Tibial artery (tissue), 4 donors: ENCODE data around the gene GLT1D1.

ENCODE experiments used
- DNase-seq, 2 donors: peaks; one replicate each; pipeline ENCODE4 v3.0.0-alpha.2; 2019
- H3K27ac ChIP-seq, 2 donors: fragments of 200-600 bp; sonication (generic) in 1 of 2; 1 replicate in 1 of 2; 2 replicates in 1 of 2; pipeline ENCODE4 v1.5.1; 2018 to 2019; ENCODE audit warnings: mild to moderate bottlenecking in 1 of 2
- H3K27me3 ChIP-seq, 2 donors: fragments of 200-600 bp; sonication (generic) in 1 of 2; one replicate each; pipeline versions ENCODE4 v1.5.1 to v1.6.0; 2016 to 2019
- H3K36me3 ChIP-seq, 3 donors: fragments of 200-600 bp; sonication (generic) in 2 of 3; one replicate each; pipeline ENCODE4 v1.5.1; 2016 to 2019; ENCODE audit warnings: mild to moderate bottlenecking in 2 of 3
- H3K4me1 ChIP-seq, 4 donors: fragments of 200-600 bp; sonication (generic) in 2 of 4; 1 replicate in 3 of 4; 2 replicates in 1 of 4; pipeline ENCODE4 v1.5.1; 2016 to 2019
- H3K4me3 ChIP-seq, 2 donors: fragments of 200-600 bp; sonication (generic) in 1 of 2; 1 replicate in 1 of 2; 2 replicates in 1 of 2; pipeline ENCODE4 v1.5.1; 2018 to 2019; ENCODE audit warnings: mild to moderate bottlenecking in 2 of 2
- H3K9me3 ChIP-seq, 3 donors: fragments of 200-600 bp; sonication (generic) in 1 of 3; one replicate each; pipeline ENCODE4 v1.5.1; 2016 to 2019
- CTCF ChIP-seq, 2 experiments: fragments of 200-600 bp in 1 of 2; fragments of 450-650 bp in 1 of 2; IDR thresholded peaks; one replicate each; pipeline ENCODE4 v1.5.1; 2017 to 2019; ENCODE audit warnings: antibody characterized with exemption in 2 of 2, mild to moderate bottlenecking in 1 of 2, moderate library complexity in 1 of 2
- intact Hi-C: fragments of 100-400 bp; cut with DNase I; formaldehyde crosslinking; loops from one replicate; pipeline ENCODE4 v1.15.0; 2023; ENCODE audit warnings: low total_unique reads

Gene GLT1D1

GRCh38 chr12:128969480-128970055 is 116.3 kb downstream of the GLT1D1 start:
- no peak for TF ChIP-seq CTCF (IDR thresholded peaks at IDR 0.05)
- no peak overlapping the region for H3K4me3 ChIP-seq
- peaks cover 0 to 7% (median 0%) of the 10 kb centered on the region in 3 donors for H3K9me3 ChIP-seq
- DNase-seq = peak in 1 of 2 donors; percentile 46
- H3K36me3 ChIP-seq = no peaks in the 10 kb centered on the region
- H3K27ac ChIP-seq = no peak overlapping the region
- peaks cover 0 to 55% of the 10 kb centered on the region in 2 donors for H3K27me3 ChIP-seq
- intact Hi-C loops = no loop called here
- H3K4me1 ChIP-seq = no peaks in the 10 kb centered on the region

GRCh38 chr12:128970110-128970509 is 116.8 kb downstream of the GLT1D1 start:
- H3K9me3 ChIP-seq = peaks cover 0 to 1% (median 0%) of the 10 kb centered on the region in 3 donors
- DNase-seq = peak in 1 of 2 donors; percentile 50
- H3K27me3 ChIP-seq = peaks cover 0 to 60% of the 10 kb centered on the region in 2 donors
- no peak overlapping the region for H3K4me3 ChIP-seq
- no peaks in the 10 kb centered on the region for H3K4me1 ChIP-seq
- H3K36me3 ChIP-seq = no peaks in the 10 kb centered on the region
- H3K27ac ChIP-seq = no peak overlapping the region
- intact Hi-C loops = no loop called here
- TF ChIP-seq CTCF (IDR thresholded peaks at IDR 0.05) = no peak

GRCh38 chr12:128970941-128971340 is 117.7 kb downstream of the GLT1D1 start:
- Histone ChIP-seq H3K4me1 (no peaks in the 10 kb centered on the region), H3K27ac (no peak overlapping the region), H3K9me3 (no peaks in the 10 kb centered on the region), H3K36me3 (no peaks in the 10 kb centered on the region), H3K27me3 (peaks cover 0 to 61% of the 10 kb centered on the region in 2 donors), H3K4me3 (no peak overlapping the region)
- no peak for TF ChIP-seq CTCF (IDR thresholded peaks at IDR 0.05)
- intact Hi-C loops = no loop called here
- DNase-seq = no peak

GRCh38 chr12:128971802-128972201 is 118.5 kb downstream of the GLT1D1 start:
- Histone ChIP-seq H3K27ac (no peak overlapping the region), H3K4me1 (no peaks in the 10 kb centered on the region), H3K27me3 (peaks cover 0 to 55% of the 10 kb centered on the region in 2 donors), H3K4me3 (no peak overlapping the region), H3K9me3 (no peaks in the 10 kb centered on the region), H3K36me3 (no peaks in the 10 kb centered on the region)
- no peak for DNase-seq
- intact Hi-C loops = no loop called here
- TF ChIP-seq CTCF (IDR thresholded peaks at IDR 0.05) = no peak

- TF ChIP-seq CTCF (IDR thresholded peaks at IDR 0.05) = no peak
- Histone ChIP-seq H3K4me1 (no peaks in the 10 kb centered on the region), H3K27me3 (peaks cover 0 to 58% of the 10 kb centered on the region in 2 donors), H3K9me3 (no peaks in the 10 kb centered on the region), H3K4me3 (no peak overlapping the region), H3K27ac (no peak overlapping the region), H3K36me3 (no peaks in the 10 kb centered on the region)
- DNase-seq = no peak
- intact Hi-C loops = no loop called here
Measured at GRCh38 chr12:128973883-128974681, 120.8 kb downstream of the GLT1D1 start.
